ENCODE data around the gene KIF18A.
"Not testable (repeated sequence)": the region's sequence is repeated elsewhere in the genome, so short reads cannot be mapped to it uniquely, and the experiment has no call there.

KIF18A gene

DNA sequence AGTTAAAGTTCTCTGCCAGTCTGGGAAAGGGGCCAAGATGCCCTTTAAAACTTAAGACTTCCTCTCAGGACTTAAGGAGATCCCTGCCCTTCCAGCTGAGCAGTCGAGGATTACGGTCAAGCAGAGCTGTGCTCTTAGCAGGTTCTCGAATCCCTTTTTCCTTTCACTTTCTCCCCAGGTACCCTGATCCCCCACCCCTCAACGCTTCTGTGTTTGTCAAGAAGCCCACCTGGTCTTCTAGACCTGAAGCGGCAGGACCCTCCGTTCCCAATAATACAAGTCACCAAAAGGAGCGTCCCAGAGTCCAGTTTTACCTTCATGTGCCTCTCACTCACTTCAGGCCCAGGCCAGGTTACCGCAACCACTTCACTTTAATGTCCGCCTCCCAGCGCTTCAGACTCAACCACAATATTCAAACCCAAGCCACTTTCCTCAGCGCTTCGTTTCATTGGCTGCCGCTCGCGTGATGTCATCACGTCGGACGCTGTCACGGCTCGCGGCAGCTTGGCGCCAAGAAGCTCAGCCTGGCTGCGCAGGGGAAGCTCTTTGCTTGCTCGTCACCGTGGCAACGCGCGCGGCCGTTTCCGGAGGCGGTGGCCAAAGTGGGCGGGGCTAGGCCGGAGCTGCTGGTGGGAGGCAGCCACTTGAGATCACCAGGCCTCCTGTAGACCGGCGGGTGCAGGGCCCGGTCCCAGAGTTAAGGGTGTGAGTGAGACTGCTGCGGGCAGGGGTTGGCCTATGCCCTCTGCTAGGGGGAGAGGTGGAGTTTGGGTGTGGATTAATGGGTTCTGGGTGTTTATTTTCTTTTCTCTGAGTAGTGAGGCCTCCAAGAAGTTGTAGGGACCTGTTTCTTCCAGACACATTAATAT, at the start of gene KIF18A, which contains the start of gene METTL15:
Gene KIF18A, minus strand, starts transcription at position 407 of the 869 bp plus-strand sequence. CDS start 10,209 bp downstream, outside the sequence.
Gene METTL15, plus strand, starts transcription at position 639 of the 869 bp plus-strand sequence. CDS start 4,947 bp downstream, outside the sequence.
- DNase-seq: peak; percentile 99

DNA sequence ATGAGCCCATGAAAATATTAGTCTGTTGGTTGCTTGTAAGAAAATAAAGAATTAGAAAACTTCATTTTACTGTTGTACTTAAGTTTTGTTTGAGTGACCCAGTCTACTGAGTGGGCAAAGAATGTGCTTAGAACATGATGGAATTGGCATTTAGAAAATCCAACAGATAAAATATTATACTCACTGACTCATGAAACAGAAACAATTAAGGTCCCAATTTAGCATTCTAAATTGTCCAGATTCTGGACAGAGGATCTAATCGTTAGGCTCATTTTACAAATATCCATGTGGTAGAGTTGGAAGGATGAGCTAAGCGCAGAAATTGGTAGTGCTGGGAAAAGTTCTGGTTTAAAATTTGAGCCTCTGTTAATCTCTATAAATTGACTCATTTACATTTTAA, 45.6 kb upstream of the KIF18A start:
- no peak for DNase-seq

DNA sequence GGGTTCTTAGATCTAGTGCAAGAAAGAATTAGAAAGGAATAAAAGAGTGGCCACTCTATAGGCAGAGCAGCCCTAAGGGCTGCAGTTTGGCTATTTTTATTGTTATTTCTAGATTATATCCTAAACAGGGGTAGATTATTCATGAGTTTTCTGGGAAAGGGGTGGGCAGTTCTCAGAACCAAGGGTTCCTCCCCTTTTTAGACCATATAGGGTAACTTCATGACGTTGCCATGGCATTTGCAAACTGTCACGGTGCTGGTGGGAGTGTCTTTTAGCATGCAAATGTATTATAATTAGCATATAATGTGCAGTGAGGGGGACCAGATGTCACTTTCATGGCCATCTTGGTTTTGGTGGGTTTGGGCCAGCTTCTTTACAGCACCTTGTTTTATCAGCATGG, 44.8 kb upstream of the KIF18A start:
- no peak for DNase-seq

DNA sequence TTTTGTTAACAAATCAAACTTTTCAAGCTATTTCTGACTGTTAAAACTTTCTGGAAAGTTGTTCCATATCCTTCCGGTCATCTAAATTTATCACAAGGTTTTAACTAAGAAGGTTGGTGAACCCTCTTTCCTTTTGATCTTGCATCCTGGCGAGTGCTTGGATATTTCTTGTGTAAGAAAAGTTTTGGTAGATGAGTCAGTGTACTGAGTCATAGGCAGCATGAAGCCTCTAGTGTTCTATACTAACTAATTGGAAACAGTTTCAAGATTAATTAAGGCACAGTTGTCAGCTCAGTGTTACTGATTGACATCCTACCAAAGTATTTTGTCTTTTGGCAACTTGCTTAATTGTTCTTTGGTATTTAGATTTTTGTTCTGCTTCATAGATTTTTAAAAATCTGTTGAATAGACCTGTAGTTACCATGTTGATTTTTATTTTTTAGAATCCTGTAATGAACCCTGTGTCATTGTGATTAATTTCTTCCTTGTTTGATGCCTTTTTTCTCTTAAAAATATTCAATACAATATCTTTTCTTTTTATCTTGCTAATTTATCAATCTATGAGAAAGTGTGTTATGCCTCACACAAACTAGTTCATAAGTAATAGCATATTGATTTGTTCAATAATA, 38.3 kb upstream of the KIF18A start:
- DNase-seq: no peak

DNA sequence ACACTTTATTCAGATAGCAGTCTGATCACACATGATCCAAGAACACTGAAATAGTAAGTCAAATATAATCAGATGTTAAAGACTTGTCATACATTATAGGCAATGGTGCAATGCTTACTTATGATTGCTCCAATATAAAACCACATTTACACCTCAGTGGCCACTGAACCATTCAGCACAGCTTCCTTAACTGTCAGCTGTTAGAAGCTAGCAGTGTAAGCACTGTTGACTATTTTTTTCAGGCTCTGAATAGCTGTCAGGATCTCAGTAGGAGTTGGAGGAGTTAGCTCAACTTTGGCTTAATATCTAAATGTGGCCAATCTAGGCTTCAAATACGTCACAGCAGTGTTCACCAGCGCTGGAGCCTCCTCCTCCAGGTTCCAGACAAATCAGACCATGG, 36.9 kb upstream of the KIF18A start:
- no peak for DNase-seq

DNA sequence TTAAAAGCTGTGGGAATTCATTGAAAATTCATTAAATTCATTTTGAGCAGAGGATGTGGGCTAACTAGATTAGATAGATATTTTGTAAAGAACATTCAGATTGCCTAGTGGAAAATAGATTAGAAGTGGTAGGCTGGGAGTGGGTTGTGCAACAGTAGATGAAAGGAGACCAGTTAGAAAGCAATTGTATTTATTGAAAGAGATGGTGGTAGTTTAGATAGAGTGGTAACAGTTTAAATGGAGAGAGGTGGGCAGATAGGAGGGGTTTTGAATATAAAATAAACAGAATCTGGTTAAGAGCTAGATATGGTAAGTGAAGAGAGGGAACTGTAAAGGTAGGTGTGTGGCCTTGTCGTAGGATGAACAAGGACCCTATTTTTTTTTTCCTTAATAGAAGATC, 34.8 kb upstream of the KIF18A start:
- DNase-seq: no peak

DNA sequence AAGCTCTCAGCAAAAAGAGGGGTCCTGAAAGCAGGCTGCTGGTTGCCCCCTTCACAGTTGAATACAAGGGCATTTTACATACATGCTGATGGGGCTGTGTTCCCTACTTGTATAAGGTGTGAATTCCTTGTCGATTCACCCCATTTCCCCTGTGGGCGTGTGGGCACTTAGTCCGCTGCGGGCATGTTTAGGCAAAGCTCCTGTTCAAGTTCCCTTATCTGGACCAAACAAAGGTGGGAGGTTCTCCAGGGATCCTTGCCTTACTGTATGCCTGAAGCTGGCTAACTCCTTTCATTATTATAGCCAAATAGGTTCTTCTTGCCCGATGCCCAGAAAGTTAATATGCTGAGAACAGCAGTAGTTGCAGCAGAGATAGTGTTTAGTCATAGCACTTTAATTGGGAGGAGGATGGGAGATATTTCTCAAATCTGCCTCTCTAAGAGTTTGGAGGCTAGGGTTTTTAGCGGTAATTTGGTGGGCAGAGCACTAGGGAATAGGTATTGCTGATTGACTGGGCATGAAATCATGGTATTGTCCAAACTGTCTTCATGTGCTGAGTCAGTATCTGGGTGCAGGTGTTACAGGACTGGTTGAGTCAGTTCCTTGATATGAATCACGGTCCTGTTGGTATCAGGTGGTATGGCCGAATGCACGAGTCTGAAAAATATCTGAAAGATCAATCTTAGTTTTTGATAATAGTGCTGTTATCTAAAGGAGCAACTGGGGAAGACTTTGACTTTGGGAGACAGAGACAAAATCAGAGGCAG, 32.9 kb upstream of the KIF18A start:
- no peak for DNase-seq

DNA sequence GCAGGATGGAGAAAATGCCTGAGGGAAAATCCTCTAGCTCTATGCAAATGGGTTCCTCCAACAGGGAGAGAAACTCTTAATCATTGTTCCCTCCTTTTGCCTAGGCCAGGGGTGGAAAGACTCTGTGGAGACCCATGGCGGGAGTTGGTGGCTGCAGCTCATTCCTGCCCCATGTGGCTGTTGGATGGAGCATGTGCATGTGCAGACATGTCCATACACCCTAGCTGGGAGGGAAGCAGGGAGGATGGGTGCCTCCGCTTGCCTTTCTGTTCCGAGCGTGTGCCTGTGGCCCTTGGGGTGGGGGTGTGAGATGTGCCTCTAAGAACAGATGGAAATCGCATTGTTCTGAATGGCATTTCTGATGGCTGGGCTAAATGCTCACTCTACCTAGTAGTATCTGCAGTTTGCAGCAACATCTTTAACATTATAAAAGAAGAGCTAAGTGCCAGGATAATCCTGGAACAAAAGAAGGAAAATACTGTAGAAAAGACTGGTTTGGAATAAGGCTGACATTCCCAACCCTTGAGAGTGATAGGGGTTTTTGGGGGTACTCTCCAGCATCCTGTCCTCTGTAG, 32.0 kb upstream of the KIF18A start:
- no peak for DNase-seq

DNA sequence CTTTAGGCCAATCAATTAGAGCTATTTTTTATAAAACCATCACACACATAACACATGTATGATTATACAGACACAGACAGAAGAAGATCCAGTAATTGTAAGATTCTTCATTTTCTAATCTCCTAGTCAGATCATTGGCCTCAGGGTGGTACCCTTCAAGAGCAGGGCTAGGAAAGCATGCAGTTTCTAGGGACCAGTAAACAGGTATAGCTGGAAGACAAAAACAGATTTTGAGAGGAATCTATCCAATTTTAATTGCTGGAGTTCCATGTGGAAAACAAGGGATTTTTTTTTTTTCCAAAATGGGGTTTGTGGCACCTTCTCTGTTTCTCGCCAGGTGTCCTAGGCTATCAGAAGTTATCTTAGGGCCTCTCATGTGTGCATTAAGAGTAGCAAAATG, 29.9 kb upstream of the KIF18A start:
- no peak for DNase-seq

DNA sequence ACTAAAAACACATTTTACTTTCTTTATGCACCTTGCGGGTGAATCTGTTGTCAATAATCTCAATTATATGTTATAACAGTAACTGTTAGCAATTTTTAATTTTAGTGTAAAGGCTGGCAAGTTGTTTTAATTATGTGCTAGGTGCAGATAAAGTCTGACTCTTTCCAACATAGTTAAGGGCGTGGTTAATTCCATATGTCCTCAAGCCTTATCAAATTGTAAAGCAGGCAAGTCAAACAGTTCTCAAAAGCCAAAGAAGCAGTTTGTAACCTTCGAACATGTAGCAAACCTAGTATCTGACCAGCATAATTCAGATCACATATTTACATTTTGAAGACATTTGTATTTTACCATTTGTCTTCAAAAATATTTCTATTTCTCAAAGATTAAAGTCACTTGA, 29.4 kb upstream of the KIF18A start:
- DNase-seq: no peak

DNA sequence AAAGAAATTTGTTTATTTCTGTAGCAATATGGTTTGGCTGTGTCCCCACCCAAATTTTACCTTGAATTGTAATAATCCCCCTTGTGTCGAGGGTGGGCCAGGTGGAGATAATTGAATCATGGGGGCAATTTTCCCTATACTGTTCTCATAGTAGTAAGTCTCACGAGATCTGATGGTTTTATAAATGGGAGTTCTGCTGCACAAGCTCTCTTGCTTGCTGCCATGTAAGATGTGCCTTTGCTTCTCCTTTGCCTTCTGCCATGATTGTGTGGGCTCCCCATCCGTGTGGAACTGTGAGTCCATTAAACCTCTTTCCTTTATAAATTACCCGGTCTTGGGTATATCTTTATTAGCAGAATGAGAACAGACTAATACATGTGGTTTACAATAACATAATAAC, 28.2 kb upstream of the KIF18A start:
- not testable (repeated sequence) for DNase-seq

DNA sequence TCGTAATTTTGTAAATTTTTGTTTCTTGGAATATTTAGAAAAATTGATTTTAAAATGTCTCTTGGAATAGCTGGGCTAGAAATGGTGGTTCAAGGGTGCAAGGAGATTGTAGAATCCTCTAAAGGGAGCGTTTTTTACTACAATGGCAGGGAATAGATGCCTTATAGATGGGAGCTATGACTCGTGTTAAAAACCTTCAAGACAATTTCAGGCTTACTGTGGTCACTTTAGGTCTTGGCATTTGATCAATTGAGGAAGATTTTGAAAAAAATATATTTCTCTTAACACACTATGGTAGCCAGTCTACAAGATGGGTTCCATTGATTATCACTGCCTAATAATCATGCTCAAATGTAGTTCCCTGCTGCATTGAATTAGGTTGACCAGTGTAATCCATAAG, 25.2 kb upstream of the KIF18A start:
- no peak for DNase-seq

DNA sequence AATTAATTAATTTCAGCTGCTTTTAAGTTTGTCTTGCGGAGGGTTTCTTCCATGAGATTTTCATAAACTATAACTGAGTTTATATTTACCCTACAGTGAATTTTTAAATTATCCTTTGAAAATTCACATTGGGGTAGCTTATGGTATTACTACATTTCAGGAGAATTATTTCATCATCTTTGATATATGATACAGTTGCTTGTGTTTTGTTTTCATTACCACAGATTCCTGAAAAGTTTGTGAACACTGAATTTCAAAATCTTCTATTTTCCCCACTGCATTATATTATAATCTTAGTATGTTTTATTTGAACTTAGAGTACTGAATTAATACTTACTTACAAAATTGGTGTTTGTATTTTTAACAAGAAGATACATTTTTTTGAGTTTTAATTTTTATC, 24.6 kb upstream of the KIF18A start:
- no peak for DNase-seq

DNA sequence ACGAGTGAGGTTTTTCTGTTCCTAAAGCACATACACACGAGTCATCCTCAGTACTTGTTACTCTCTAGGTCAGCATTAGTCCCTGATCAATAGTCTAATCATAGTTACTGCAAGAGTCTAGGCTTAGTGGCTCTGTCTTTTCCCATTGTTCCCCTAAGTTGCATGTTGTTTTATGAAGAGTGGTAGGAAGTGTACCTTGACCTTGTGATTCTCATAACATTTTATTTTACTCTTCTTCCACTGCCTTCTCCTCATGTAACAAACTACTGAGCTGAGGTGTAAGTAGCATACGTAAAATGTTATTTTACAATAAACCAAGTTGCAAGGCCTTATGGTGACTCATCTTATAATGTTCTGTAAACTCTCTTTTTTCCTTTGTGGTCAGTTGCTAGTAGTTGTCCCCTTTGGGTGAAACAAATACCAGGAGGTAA, 15.2 kb upstream of the KIF18A start:
- DNase-seq: no peak

DNA sequence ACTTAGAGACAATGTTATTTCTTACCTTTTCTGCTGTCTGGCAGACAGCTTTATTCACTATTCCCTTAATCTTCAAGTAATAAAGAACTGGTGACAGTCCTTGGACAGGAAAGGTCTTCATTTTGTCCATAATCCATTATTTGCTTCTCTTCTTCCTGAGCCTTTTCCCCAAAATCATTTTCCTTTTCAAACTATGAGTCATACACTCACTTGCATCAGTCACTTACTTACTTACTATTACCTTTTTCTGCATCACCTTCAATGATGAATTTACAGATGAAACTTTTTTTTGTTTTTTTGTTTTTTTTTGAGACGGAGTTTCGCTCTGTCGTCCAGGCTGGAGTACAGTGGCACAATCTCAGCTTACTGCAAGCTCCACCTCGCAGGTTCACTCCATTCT, 9.8 kb upstream of the KIF18A start:
- DNase-seq: no peak

DNA sequence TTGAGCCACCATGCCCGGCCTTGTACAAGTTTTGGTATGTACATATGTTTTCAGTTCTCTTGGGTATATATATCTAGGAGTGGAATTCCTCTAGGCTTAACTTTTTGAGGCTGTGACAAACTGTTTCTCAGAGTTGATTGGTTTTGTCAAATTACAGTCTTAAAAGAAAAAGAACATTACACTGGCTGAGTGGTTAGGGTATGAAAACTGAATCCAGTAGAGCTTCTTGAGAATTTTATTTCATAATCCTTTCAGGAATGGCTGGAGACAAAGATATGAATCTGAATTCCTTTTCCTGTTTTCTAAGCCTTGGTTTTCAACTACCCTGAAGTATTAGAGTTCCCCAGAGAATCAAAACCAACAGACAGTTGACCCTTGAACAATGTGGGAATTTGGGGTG, 6.8 kb upstream of the KIF18A start:
- no peak for DNase-seq

DNA sequence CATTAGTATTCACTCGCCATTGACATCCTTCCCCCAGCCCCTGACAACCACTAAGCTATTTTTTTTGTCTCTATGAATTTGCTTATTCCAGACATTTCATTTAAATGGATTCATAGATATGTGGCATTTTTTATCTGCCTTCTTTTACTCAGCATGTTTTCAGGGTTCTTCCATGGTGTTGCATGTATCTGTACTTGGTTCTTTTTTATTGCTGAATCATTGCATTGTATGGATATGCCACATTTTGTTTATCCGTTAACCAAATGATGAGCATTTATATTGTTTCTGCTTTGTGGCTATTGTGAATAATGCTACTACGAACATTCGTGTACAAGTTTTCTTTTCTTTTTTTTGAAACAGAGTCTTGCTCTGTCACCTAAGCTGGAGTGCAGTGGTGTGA, 6.2 kb upstream of the KIF18A start:
- DNase-seq: no peak

DNA sequence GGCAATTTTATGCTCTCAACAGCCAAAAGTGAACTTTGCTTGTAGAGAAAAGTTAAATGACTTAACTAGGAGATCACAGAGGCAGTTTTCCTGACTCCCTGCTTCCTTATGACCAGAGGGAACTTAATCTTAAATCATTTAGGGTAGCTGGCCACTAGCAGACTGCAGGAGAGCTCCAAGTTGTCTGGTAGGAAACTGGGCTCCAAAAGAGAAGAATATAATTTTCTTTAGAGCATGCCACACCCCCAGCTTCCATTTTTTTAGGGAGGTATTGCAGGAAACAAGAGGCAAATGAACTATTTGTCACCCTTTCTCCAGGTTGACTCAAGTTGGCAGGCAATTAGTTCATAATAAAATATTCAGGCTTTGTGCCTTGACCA, 2.9 kb upstream of the KIF18A start:
- no peak for DNase-seq

DNA sequence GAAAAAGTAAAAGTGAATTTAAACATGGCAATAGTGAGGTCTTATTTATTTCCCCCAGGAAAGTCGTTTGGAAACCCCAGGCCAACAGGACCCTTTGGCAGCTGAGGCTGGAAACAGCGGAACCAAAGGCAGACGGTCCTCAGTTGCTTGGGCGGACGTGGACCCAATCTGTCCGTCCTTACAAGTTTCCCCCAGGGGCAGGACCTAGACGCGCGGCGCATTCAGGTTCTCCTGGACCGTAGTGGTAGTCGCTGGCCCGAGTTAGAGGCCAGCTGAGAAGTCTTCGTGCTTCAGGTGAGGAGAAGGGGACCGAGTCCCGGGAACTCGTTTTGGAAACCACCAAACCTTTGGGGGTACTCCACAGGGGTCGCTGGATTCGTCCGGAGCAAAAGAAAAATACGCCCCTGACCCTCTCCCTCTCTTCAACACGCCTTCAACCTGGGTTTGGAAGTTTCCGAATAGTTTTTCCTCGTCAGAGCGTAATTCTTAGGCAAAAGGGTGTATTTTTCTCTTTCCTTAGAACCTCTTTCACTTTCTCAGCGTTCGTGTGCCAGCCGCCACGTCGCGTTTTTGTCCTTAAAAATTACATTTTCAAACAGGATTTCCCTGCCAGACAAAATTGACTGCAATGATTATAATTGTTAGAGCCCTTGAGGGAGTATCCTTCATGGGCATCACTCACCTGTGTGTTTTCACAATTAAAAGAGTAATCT, 2.3 kb upstream of the KIF18A start:
- peak; percentile 52 for DNase-seq

DNA sequence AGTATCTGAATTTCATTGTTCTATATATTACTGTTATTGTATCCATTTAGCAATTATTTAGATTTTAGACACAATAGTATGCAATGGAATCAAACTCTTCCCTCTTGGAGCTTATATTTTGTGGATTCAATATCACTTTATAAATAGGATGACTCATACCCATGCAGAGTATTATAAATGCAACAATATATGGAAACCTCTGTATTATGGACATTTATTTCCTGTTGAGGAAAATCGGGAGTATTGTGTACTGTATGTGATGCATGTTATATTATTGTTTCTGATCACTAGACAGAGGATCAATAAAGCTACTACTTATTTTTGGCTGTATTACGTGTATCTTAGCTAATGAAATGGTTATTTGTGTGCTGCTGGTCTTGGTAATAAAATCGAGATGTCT, 1.0 kb upstream of the KIF18A start:
- no peak for DNase-seq

DNA sequence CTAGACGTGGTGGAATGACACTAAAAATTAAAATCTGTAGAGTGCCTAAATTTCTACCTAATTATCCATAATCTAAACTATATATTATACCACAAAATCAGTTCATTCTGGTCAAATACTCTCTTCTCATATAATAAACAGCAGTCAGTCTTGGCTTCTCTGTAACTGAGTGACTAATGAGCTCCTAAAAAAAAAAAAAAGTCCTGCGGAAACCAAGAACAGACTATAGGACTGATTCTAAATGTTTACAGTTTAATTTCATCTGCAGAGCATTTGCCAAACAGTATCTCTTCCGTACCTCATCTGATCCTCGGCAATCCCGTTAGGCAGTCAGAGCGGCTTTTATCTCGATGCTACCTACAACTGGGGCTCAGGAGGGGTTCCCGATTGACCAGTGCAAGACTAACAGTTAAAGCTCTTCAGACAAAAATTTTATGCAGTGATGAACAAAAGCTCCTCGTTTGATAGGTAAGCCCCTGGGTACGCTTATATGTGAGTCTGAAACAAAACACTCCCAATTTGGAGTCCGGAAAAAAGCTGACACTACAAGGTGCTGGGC, 686 bp downstream of the KIF18A start:
- DNase-seq: no peak

DNA sequence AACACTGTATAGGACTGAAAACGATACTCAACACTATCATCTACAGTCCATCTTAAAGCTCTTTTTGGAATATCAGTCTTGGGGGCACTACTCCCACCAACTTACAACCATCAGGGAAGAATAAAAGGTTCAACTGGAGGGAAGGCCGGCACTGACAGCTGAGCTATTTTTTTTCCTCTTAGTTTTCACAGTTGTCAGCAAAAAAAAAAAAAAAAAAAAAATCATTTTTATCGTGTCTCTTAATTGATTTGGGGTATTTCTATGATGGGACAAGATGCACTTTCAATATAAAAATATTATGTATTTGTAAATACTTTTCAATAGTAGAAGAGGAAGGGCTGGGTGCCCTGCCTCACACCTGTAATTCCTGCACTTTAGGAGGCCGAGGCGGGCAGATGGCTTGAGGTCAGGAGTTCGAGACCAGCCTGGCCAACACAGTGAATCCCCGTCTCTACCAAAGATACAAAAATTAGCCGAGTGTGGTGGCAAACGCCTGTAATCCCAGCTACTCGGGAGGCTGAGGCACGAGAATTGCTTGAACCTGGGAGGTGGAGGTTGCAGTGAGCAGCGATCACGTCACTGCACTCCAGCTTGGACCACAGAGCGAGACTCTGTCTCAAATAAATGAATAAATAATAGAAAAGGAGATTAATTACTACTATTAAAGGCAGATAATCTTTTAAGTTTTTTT, 1.5 kb downstream of the KIF18A start:
- DNase-seq: no peak

All from activated CD4-positive, CD25-positive, alpha-beta regulatory T cell treated with anti-CD3 and anti-CD28 coated beads, Interleukin-2, amount 50 U/mL, for 72 hours (primary cell).